ENCODE data around the gene CFH.
"Not testable (repeated sequence)": the region's sequence is repeated elsewhere in the genome, so short reads cannot be mapped to it uniquely, and the experiment has no call there.

CFH gene

GRCh38 chr1:196769823-196770222 is 118.0 kb downstream of the CFH start:
- DNase-seq: not testable (repeated sequence)

GRCh38 chr1:196773713-196774112 is 121.9 kb downstream of the CFH start:
- no peak for DNase-seq

GRCh38 chr1:196774175-196774574 is 122.3 kb downstream of the CFH start:
- no peak for DNase-seq

- no peak for DNase-seq
Measured at GRCh38 chr1:196774603-196775002, 122.8 kb downstream of the CFH start, which contains the start of gene CFHR3. TSS of gene CFHR3 (plus strand) at chr1:196774840. CDS start at chr1:196774887, 47 bp downstream.

- no peak for DNase-seq
Measured at GRCh38 chr1:196777603-196778002, 125.8 kb downstream of the CFH start.

GRCh38 chr1:196779093-196779492 is 127.2 kb downstream of the CFH start:
- no peak for DNase-seq

GRCh38 chr1:196791252-196791651 is 139.4 kb downstream of the CFH start:
- DNase-seq: not testable (repeated sequence)

- DNase-seq: not testable (repeated sequence)
Measured at GRCh38 chr1:196794103-196794502, 142.3 kb downstream of the CFH start.

Data from suppressor macrophage treated with lipopolysaccharide for 1 hour (primary cell).